NAMALWA (cell line): ENCODE results near the gene ARSD.
"Not testable (repeated sequence)": the region's sequence is repeated elsewhere in the genome, so short reads cannot be mapped to it uniquely, and the experiment has no call there.

Source experiments
- DNase-seq: peaks from one replicate; pipeline ENCODE4 v3.0.0-alpha.2; 2015; ENCODE audit warnings: low spot score

The ARSD gene, protein sequence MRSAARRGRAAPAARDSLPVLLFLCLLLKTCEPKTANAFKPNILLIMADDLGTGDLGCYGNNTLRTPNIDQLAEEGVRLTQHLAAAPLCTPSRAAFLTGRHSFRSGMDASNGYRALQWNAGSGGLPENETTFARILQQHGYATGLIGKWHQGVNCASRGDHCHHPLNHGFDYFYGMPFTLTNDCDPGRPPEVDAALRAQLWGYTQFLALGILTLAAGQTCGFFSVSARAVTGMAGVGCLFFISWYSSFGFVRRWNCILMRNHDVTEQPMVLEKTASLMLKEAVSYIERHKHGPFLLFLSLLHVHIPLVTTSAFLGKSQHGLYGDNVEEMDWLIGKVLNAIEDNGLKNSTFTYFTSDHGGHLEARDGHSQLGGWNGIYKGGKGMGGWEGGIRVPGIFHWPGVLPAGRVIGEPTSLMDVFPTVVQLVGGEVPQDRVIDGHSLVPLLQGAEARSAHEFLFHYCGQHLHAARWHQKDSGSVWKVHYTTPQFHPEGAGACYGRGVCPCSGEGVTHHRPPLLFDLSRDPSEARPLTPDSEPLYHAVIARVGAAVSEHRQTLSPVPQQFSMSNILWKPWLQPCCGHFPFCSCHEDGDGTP

DNA sequence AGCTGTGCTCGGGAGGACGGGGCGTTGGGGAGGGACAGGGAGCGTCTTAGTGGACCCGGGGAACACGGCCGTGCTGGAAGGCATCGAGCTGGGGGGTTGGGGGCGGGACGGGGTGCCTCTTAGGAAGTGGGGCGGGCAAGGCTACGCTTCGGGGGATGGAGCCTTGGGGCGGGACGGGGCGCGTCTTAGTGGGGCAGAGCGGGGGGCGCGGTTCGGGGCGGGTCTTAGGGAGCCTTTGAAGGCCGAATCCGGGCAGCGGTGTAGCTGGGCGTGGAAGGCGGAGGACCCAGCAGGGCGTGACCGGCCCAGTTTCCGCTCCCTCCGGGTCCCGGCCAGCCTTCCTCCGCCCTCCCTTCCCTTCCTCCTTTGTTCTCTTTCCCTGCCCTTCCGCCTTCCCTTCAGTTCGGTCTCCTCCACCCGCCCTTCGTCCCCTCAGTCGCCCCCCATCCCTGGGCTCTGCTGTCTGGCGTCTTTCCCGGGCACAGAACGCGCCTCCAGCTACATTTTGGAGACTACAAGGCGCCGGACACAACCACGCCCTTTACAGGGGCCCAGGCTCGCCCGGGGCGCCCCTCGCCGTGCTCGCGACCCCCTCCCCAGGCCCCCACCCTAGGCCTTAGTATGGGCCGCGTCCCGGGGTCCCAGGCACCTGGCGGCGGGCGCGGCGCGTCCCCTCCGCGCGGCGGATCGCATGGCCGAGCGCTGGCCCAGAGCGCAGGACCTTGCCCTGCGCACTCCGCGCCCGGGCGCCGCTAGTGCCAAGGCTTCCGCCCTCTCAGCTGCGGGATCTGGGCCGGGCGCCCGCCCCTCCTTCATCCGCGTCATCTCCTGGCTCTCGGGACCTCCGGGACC lies at the start of gene ARSD:
ARSD (minus strand) TSS at position 757 of the 852 bp plus-strand sequence; CDS start at position 693, 64 bp downstream.
- no peak for DNase-seq

DNA sequence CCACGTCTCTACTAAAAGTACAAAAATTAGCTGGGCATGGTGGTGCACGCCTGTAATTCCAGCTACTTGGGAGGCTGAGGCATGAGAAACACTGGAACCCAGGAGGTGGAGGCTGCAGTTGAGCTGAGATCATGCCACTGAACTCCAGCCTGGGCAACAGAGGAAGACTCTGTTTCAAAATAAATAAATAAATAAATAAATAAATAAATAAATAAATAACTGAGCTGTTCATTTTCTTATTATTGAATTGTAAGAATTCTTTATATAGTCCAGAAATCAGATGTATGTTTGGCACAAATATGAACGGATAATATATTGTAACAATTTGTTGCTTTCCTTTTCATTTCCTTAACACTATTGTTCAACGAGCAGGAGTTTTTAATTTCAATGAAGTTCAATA lies 49.5 kb upstream of the ARSD start:
- DNase-seq = not testable (repeated sequence)

DNA sequence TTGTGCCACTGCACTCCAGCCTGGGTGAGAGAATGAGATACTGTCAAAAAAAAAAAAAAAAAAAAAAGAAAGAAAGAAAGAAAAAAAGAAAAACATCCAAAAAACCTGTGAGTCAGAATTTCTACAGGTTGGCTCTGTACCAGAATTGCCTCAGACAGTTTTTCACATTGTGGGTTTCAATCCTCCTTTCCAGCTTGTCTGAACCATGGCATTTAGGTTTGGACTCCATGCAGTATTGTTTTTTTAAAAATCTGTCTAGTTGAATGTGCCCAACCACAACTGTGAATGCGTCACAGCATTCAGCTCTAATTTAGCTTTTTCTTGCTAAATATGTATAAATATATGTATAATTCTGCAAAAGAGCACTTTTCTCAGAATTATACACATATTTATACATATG lies 45.8 kb upstream of the ARSD start:
- no peak for DNase-seq

DNA sequence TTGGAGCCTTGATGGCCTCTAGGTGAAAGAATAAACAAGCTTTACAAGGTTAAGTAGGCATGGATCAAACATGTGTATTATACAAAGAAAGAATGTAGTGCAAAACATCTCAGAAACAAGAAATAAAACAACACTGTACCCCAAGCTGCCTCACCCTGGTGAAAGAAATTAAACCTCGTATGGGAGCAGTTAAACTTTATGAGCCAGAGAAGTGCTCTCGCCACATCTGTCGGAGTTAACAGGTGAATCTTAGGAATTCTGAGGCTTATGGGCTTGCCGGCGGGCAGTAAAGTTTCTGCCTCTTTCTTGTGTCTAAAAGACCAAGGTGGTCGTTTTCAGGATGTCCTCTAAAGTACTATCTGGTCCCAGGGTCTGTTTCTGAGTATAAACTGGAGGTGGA lies 43.3 kb upstream of the ARSD start:
- no peak for DNase-seq

DNA sequence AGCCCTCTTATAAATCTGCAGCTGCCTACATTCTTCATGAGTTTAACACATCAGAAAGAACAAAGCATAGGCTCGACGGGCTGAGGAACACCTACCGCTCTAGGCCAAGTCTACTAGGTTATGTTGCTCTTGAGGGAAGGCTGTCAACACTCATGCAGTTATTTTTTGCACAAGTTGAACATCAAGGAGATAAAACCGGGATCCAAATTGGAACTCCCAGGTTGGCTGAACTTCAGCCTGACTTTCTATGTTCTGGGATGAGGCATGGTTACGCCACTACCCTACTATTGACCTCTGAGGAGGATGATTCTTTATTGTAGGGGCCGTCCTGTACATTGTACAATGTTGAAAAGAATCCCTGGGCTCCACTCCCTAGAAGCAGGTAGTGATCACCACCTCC lies 39.9 kb upstream of the ARSD start:
- DNase-seq = no peak

DNA sequence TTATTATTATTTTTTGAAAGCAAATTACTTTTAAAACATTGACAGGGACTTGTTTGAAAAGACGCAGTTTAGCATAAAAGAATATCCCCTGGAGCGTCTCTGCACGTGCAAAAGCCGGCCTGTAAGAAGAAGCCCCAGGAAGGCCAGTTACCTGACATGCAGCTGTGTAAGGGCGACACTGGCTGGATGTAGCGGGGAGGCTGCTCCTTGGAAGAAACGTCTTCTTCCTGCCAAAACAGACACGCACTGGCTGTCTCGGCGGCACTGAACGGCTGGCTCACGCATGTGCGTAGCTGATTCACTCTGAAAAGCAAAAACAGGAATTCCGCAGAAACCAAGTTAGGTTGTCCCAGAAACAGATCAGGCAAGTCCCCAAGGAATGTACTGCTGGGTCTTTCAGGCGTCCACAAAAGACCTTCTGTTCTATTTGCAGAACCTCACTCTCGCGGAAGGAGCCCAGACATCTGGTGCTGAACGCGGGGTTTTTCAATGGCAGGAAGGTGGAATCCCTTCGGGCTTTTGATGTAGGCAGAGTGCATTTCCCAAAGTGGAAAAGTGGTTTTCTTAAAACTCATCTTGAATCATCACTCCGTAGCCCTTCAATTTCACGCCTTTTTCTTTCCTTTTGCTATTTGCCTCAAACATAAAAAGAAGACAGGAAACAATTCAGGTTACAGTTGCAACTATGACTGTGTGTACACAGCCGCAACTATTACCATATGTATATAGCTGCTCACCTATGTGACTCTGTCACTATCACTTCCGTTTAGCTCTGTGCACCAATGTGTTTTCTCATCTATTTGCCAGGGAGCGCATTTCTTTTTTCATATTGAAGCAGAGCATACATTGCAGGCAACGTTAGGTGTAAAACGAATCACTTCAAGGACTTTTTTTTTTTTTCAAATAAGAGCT lies 39.1 kb upstream of the ARSD start:
- DNase-seq = no peak

DNA sequence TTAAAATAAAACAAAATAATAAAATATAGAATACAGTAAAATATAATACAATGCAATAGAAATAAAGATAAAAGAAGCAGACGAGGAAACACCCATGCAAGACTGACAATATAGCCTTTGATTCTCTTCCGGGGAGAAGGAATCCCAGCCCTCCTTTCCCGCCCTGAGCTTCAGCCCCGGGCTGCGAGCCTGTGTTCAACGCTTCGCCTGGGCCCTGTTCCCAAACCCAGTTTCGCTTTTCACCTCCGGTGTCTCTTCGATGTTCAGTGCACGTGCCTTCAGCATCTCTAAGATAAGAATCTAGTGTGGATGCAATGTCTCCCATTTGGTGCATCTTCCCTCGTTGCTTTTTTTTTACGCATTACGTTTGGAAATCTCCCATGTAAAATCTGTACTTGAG lies 38.4 kb upstream of the ARSD start:
- no peak for DNase-seq

DNA sequence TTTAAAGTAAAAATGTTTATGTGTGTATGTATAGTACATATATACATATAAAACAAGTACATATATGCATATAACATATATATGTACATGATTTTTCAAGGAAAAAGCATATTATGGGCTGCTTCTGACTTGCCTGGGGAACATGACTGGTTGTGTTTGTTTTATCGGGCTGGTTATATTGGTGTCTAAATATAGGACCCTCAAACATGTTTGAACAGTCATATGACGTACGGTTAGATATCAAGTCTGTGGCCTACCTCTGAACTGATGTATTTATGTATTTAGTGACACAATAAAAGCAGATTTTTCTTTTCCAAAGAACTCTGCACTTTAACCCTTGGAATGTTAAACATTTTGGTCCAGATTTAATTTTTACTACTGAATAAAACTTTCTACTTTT lies 37.9 kb upstream of the ARSD start:
- DNase-seq = no peak

DNA sequence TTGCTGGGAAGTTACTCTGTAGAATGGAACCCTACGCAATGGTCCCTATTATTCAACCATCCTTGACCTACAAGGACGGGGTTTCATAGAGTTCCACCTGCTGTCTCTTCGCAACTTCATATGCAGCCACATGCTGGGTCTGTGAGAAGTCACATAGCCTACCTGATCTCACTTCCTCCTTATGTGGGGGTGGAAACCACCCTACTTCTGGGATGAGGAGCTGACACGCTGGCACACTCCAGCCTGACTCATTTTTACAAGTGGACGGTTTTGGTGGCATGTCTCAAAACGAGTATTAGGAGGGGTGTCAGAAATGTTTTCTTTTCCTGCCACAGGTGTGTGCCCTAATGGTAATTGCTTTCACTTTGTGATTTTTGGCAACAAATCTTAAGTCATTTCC lies 36.8 kb upstream of the ARSD start:
- DNase-seq = no peak

DNA sequence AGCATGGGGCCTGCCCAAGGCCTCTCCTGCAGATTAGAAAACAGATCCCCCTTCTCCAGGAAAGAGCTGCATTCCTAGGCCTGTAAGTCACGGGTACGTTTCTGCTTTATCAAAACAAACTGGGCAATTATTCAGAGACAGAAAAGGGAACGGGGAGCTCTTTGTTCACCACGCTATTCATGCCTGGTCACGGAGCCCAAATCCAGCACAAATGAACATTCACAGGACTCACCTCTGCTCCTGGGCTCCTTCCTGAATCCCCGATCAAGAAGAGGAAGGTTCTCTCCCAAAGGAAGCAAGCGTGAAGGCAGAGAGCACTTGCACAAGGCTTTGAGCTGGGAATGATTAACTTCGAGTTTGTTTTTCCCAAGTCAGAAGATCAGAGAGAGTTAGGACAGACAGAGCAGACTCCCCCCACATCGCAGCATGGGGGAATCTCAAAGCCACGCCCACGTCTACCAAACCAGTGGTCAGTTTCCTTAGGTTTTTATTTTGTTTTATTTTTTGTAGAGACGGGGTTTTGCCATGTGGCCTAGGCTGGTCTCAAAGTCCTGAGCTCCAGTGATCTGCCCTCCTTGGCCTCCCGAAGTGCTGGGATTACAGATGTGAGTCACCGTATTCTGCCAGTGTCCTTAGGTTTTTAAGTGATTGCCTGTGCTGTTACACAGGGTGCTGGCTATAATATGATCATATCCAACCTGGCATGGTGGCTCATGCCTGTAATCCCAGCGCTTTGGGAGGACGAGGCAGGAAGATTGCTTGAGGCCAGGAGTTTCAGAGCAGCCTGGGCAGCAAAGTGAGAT lies 35.1 kb upstream of the ARSD start:
- not testable (repeated sequence) for DNase-seq

DNA sequence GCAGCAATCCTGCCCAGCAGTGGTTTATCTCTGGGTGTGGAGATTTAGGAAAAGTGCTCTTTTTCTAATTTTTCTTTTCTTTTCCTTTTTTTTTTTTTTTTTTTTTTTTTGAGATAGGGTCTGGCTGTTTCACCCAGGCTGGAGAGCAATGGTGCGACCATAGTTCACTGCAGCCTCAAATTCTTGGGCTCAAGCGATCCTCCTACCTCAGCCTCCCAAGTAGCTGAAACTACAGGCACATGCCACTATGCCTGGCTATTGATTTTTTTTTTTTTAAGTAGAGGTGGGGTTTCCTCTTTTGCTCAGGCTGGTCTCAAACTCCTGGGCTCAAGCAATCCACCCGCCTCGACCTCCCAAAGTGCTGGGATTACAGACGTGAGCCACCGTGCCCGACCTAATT lies 34.3 kb upstream of the ARSD start:
- DNase-seq = not testable (repeated sequence)

DNA sequence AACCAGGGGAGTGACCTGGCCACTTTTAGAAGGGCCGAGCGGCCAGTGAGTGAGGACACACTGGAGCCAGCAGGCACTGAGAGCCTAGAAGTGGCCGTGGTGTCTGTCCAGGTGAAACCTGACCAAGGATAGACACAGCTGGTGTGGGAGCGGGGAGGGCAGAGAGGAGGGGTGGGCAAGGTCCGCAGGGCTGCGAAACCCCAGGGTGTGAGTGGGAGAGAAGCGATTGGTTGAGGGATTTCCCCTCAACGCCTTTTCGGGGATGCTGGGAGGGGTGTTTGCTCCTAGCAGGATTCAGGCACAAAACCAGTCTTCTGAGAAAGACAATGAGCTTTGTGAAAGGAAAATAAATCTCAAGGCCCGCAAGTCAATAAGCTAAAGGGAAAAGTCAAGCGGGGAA lies 33.2 kb upstream of the ARSD start:
- DNase-seq = no peak

DNA sequence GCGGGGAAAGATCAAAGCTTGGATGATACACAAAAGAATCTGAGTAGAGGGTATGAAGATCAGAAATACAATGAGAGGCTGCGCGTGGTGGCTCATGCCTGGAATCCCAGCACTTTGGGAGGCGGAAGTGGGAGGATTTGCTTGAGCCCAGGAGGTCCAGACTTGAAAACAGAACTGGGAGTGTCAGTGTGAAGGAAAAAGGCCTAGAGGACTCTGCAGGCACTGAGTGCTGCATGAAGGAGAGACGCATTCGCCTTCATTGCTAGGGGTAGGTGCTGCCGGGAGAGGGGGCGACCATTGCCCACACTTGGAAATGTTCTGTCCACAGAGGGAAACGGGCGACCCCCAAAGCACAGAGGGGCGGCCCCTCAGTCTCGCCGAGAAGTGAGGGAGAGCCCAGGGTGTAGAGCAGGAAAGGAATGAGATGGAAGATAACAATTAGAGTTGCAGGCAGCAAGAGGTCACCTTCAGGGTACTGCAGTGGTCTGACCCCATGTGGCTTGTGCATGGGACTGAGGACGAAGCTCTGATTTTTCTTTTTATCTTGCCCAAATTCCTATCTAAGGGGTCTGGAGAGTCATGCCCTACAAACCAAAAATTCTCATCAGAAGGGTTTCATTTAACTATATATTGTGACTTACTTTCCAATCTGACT lies 31.8 kb upstream of the ARSD start:
- DNase-seq = no peak

DNA sequence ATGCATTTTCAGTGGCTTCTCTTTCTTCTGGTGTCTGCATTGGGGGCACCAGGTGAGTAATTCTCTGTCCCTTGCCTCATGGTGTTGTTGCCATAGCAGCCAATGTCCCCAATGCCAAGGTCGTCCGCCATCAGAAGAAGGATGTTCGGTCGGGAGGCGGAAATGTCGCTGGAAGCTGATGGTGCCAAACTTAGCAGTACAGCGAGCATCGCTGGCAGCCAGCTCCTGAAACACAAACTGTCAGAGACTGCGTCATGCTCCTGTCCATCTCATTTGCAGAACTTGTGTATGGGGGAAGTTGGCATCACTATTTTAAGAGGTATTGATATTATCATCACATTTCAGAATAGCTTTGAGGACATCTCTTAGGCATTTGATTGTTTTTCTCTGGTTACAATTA lies 29.1 kb upstream of the ARSD start:
- DNase-seq = no peak

DNA sequence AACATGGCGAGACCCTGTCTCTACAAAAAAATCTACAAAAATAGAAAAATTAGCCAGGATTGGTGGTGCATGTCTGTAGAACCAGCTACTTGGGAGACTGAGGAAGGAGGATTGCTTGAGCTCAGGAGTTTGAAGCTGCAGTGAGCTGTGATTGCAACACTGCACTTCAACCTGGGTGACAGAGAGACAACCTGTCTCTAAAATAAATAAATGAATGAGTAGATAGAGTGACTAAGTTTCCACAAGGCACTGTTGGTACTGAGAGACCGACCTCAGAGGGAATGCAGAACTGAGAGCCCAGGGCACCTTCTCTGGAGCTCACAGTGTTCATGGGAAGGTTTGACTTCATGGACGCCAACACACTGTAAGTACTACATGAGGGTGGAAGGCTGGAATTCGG lies 26.7 kb upstream of the ARSD start:
- DNase-seq = no peak

DNA sequence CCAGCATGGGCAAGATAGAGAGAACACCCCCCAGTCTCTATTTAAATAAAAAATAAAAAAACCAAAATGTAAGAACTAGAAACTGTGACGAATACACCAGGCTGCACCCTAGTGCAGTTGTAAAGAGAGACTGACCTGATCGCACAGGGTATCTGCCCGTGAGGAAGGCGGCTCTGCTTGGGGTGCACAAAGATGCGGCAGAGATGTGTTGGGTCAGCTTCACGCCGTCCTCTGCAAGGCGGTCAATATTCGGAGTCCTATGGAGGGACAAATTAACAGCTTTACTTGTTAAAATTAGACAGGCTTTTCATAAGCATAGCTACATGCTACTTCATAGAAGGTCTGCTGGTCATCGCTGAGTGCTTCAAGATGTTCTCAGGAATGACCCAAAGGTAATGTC lies 26.1 kb upstream of the ARSD start:
- DNase-seq = no peak

DNA sequence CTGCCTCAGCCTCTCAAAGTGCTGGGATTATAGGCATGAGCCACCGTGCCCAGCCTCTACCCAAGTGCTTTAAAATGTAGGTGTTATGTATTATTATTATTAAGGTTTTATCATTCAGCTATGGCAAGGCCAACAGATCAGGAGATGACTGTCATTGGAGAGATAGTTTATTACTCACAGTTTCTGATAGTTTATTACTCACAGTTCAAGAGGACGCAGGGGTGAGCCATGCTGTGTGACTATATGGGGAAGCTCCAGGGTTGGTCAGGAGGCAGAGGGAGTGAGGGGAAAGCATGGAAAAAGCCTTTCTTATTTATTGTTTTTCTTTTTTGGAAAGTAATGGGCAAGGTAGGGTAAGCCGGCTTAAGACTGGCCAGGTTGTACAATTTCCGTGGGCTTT lies 25.4 kb upstream of the ARSD start:
- no peak for DNase-seq

DNA sequence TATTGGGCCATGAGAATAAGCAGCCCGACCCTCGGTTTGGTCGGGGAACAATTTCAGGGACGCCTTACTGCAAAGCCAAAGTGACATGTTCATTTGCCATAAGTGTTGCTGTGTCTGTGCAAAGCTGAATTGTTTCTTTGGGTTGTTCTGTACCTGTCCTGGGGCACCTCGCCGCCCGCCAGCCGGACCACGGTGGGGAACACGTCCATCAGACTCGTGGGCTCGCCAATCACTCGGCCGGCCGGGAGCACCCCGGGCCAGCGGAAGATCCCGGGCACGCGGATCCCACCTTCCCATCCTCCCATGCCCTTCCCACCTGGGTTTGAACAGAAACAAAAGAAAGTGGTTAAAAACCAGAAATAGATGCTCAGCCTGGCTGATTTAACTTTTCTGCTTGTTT lies 8.8 kb upstream of the ARSD start:
- not testable (repeated sequence) for DNase-seq

DNA sequence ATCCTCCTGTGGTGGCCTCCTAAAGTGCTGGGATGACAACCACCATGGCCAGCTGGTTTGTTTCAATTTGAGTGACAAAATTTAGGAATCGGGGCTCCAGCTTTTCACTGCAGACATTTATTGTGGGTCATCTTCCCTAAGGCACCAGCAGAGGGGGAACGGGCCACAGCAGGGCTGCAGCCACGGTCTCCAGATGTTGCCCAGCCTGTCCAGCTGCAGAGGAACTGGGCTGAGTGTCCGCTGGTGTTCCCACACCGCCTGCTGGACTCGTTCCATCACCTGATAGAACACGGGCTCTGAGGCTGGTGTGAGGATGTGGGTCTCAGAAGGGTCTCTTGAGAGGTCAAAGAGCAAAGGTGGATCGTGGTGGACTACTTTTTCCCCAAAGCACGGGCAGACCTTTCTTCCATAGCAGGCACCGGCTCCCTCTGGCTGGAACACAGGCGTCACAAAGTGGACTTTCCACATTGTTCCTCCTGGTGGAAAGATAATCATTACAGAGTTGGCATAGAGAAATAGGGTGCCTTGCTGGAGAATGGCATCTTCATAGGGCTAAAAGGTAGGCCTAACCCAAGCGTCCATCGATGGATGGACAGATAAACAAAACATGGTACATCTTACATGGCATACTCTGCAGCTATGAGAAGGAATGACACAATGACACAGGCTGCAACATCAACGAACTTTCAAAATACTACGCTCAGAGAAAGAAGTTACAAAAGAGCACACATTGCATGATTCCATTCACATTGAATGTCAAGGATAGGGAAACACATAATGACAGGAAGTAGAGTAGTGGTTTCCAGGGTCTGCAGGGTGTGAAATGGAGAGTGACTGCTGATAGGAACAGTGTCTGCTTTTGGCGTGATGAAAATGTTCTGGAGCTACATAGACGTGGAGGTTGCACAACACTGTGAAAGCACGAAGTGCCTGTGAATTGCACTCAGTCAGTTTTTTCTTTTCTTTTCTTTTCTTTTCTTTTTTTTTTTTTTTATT lies 5.9 kb upstream of the ARSD start:
- no peak for DNase-seq
